GM20000 (cell line): ENCODE data around the gene BFSP1.

Source experiments
- DNase-seq: peaks from one replicate; pipeline ENCODE4 v3.0.0; 2012; ENCODE audit warnings: low spot score
- TF ChIP-seq, protein P1 (sequence below): IDR thresholded peaks from 2 replicates; pipeline ENCODE4 v1.5.1; 2012; ENCODE audit warnings: mild to moderate bottlenecking, control low read depth; ENCODE audit errors: extremely low read depth, missing control alignments

BFSP1 gene

GRCh38 chr20:17466641-17467040, 64.5 kb downstream of the BFSP1 start:
- TF ChIP-seq, protein P1, sequence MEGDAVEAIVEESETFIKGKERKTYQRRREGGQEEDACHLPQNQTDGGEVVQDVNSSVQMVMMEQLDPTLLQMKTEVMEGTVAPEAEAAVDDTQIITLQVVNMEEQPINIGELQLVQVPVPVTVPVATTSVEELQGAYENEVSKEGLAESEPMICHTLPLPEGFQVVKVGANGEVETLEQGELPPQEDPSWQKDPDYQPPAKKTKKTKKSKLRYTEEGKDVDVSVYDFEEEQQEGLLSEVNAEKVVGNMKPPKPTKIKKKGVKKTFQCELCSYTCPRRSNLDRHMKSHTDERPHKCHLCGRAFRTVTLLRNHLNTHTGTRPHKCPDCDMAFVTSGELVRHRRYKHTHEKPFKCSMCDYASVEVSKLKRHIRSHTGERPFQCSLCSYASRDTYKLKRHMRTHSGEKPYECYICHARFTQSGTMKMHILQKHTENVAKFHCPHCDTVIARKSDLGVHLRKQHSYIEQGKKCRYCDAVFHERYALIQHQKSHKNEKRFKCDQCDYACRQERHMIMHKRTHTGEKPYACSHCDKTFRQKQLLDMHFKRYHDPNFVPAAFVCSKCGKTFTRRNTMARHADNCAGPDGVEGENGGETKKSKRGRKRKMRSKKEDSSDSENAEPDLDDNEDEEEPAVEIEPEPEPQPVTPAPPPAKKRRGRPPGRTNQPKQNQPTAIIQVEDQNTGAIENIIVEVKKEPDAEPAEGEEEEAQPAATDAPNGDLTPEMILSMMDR: no peak
- DNase-seq: no peak

DNA sequence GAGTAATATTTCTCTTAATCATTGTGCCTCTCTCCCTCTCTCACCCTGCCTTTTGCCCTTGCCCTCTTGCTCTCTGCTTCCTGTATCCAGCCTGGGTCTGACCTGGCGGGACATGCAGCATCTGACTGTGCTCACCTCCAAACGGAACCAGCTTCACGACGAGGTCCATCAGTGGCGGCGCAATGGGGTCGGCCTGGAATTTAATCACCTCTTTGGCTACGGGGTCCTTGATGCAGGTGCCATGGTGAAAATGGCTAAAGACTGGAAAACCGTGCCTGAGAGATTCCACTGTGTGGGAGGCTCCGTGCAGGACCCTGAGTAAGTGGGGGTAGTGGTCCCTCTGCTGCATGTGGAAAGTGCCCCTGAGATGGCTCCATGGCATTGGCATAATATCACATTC, 65.9 kb downstream of the BFSP1 start:
- DNase-seq: no peak
- TF ChIP-seq, protein P1: no peak

DNA sequence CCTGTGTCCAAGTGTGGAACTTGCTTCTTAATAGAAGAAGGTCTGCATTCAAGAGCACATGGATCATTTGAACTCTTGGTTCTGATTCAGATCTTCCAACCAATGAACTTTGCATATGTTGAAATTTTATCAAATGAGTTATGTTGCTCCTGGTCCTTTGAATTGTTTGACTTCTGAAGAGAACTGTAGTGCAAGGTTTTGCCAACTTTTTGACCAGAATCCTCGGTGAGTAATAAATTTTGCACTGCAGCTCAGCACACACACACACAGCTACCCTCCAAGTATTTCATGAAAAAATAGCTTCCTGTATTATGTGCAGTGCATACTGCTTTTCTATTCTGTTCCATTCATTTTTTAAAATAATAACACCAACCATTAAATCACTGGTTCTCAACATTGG, 67.5 kb downstream of the BFSP1 start:
- TF ChIP-seq, protein P1: no peak
- DNase-seq: no peak

DNA sequence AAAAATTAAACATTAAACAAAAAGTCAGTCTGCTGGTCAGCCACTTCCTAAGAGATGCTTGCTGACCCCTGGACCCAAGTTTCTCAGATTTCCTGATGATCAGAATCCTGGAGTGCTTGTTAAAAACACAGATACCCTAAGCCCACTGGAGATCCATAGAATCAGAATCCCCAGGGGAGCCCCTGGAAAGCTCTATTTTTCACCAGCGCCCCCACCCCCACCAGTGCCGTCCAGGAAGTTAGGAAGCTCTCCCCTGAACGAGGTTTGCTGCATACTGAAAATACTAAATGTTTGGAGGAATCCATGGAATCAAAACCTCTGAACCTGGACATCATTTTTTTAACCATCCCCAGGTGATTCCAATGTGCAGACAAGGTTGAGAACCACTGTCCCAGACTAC, 69.2 kb downstream of the BFSP1 start:
- TF ChIP-seq, protein P1: no peak
- DNase-seq: no peak

- no peak for DNase-seq
- TF ChIP-seq, protein P1: no peak
These were observed 71.1 kb downstream of the BFSP1 start for GRCh38 chr20:17460119-17460518.

DNA sequence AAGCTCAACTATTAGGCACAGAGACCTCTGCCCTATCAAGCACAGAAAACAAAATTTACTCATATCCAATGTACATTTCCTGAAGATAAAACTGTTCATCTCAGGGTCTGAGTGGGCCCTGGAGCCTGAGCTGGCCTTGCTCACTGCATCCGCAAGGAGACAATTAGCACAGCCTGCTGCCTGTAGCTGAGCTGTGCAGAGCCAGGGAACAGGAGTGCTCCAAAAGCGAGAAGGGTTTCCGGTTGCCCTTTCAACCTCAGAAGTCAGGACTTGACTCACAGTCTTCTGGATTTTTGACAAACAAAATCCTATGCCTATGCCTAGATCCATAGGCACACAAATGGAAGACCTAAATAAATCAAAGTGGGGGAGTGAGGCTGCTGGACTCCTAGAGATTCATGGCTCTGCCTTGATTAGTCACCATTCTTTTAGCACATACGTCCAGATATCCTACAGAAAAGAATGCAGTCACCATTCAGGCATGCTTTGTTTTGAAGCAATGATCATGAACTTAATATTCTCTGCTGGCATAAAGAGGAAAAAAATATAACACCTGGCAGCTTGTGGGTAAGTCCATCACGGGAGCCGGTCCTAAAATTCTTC, 73.5 kb downstream of the BFSP1 start:
- TF ChIP-seq, protein P1: no peak
- DNase-seq: no peak

- TF ChIP-seq, protein P1: no peak
- DNase-seq: no peak
These were observed 74.1 kb downstream of the BFSP1 start for GRCh38 chr20:17457079-17457478.
